GM19397 (cell line): ENCODE data around the gene LRRC58.
"Not testable (repeated sequence)": the region's sequence is repeated elsewhere in the genome, so short reads cannot be mapped to it uniquely, and the experiment has no call there.

ENCODE experiments used
- ATAC-seq: cut with Tn5 transposase; IDR thresholded peaks from one replicate; pipeline ENCODE4 v1.9.1; 2021; ENCODE audit warnings: mild to moderate bottlenecking, moderate library complexity; ENCODE audit not compliant: unreplicated experiment

The LRRC58 gene

DNA sequence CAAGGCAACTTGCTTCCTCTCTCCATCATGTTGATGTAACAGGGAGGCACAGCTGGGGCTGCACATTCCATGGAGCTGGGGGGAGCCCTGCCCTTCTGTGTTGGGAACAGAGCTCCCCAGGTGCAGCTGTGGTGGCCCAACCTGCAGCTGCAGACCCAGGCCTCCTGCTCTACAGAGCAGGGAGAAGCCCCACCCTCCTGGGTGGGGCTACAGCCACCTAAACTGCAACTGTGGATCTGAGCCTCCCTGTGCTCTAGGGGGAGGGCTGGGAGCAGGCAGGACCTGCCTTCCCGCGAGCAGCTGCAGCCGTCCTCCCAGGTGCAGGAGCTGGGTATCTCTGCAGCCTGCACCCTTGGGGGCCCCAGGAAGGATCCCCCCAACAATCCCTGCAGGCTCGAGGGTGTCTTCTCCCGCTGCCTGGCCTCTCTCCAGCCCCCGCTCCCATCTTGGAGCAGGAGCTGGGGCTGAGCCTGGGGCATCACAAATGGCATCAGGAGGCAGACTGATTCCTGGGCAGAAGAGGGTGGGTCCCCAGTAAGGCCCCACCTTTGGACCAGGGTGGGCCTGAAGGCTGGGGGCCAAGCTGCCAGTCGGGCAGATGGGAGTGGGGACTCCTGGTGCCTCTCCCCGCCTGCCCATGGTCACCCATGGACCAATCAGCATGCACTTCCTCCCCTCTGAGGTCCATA, 7.4 kb downstream of the LRRC58 start:
- ATAC-seq = no peak

DNA sequence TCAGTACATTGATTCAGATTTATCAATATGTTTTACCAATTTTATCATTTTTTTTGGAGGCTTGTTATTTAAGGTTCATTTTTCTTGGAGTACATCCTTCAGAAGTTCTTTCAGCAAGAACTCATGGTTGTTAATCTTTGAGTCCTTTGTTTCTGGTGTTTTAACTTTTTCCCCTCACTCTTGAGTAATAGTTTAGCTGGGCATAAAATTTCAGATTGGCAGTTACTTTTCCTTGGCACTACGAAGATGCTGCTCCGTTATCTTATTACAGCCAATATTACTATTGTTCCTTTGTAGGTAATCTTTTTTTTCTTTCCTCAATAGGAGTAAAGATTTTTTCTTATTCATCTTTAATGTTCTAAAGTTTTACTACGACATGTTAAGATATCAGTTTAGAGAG, 9.8 kb downstream of the LRRC58 start:
- ATAC-seq = no peak

DNA sequence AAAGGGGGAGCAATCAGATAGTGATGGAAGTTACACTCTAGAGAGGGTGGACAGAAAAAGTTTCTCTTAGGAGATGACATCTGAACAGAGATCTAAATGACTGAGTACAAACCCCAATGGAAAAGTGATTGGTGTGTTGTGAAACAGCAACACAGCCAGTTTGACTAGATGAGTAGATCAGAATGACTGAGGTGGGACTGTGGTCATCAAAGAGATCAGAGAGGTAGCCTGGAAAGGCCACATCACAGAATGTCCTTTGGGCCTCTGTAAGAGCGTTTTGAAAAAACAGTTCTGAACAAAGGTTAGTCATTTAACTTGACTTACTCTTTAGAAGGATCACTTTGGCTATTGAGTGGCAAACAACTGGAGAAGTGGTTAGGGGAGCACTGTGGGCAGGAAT, 10.6 kb downstream of the LRRC58 start:
- ATAC-seq = no peak

DNA sequence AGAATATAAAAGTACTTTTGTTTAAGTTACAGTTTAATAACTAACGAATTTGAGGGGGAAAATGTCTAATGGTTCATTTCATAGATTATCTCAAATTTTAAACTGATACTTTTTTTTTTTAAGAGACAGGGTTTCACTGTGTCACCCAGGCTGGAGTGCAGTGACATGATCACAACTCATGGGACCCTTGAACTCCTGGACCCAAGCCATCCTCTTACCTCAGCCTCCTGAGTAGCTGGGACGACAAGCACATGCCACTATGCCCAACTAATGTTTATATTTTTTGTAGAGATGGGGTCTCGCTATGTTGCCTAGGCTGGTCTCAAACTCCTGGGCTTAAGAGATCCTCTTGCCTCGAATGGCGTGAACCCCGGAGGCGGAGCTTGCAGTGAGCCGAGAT, 16.5 kb downstream of the LRRC58 start:
- no peak for ATAC-seq

DNA sequence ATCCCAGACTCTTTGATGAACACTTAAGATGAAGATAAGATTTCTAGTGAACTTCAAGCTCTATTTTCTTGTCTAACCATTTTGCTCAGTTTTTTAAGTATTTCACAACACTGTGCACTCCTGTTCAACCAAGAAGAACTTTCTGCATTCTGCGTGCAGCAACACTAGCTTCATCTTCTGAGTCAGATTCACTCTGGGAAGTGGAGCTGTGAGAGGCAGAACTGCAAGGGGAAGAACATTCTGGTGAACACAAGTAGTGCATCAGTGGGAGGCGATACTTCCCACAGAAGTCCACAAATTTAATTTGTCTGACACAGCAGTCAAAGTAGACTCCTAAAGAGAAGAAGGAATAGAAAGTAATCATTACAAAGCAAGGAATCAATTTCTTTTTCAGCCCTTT, 18.1 kb downstream of the LRRC58 start:
- no peak for ATAC-seq

DNA sequence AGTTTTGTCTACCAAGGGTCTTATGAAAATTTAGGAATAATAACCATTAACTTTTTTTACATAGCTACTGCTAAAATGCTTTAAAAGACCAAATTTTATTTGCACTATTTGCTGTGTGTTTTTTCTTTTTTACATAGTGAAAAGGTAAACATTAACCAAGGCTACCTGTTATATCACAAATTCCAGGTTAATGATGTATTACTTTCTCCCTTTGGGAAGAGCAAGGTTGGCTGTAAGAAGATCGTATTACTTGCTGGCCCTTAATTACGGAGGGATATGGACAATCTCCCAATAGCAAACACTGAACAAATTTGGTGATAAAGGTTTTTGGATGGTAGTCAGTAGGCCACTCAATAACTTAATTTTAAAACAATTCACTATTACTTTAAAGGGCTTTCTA, 22.4 kb downstream of the LRRC58 start:
- ATAC-seq = no peak

DNA sequence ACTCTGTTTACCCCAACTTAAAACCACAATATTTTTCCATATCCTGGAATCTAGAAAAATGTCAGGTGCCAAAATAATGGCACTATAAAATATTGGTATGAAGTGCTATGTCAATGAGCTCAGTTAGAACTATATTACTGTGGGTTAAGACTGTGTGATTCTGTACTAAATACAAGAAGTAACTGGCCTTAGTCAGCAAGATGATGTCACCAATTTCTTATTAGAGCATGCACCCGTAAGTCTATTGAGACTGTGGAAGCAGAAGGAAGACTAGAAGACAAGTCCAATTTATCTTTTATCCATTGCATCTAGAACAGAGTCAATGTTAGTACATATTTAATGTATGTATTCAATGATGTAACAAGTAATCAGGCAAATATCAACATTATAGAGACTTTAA, 25.0 kb downstream of the LRRC58 start:
- no peak for ATAC-seq

DNA sequence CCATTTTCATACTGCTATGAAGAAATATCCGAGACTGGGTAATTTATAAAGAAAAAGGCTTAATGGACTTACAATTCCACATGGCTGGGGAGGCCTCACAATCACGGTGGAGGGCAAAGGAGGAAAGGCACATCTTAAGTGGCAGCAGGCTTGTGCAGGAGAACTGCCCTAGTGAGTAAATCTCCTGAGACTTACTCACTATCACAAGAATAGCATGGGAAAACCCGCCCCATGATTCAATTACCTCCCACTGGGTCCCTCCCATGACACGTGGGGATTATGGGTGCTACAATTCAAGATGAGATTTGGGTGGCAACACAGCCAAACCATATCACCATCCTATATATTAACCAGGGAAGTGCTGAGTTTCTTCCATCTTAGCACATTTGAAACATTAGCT, 25.4 kb downstream of the LRRC58 start:
- ATAC-seq = not testable (repeated sequence)

DNA sequence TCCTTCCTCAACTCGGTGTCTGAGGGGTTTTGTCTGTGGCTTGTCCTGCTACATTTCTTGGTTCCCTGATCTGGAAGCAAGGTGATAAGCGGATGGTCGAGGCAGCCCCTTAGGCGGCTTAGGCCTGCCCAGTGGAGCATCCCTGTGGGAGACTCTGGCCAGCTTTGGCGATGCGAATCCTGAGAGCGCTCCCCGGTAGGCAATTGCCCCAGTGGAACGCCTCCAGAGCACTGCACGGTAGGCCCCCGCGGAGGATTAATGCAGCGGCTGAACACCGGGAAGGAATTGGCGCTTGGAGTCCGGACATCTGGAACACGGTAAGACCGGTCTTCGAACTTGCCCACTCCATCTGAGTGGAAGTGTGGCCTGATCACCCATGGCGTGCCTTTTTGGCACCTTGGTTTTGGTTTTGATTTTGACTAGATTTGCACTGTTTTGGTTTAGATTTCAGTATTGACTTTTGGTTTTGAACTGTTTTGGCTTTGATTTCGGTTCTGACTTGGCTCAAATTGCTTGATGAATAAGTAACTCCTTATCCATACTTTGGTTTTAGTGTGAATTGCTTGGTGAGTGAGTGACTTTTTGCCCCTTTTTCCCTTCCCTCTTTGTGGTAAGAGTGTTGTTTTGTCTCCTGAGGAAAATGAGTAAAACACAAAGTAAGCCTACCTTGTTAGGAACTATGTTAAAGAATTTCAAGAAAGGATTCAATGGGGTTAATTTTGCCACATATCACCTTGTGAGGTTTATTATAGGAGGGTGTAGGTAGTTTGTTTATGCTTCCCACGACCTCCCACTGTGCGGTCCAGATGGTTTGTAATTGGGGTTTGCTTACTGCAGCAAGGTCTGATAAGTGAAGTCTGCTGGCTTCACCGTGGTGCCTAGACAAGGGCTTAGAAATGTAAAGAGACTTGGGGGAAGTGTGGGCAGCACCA, 37.0 kb downstream of the LRRC58 start:
- no peak for ATAC-seq

DNA sequence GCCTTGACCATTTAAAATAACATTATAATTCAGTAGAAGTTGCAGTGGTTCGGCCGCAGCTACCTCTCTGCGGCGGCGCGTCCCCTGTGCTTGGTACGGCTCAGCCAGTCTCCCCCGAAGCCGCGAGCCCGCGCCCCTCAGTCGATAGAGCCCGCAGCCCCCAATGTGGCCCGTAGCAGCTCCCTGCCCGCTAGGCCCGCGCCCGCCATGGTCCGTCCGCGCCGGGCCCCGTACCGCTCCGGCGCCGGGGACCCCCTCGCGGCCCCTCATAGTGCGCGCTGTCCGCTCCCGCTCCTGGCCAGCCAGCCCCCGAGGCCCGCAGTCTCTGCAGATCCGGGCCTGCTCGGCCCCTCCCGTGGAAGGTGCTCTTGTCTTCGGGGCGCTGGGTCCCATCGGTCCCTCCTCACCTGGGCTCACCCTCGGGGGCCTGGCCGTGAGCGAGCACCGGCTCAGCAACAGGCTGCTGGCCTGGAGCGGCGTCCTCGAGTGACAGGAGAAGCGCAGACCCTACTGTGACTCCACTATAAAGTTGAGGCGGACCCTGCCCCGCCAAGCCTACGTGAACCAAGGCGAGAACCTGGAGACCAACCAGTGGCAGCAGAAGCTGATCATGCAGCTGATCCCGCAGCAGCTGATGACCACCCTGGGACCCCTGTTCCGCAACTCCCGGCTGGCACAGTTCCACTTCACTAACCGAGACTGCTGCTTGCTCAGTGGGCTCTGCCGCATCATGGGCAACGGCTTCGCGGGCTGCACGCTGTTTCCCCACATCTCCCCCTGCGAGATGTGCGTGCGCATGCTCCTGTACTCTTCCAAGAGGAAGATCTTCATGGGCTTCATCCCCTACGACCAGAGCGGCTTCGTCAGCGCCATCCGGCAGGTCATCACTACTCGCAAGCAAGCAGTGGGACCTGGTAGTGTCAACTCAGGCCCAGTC, 42.4 kb downstream of the LRRC58 start:
- ATAC-seq = no peak

DNA sequence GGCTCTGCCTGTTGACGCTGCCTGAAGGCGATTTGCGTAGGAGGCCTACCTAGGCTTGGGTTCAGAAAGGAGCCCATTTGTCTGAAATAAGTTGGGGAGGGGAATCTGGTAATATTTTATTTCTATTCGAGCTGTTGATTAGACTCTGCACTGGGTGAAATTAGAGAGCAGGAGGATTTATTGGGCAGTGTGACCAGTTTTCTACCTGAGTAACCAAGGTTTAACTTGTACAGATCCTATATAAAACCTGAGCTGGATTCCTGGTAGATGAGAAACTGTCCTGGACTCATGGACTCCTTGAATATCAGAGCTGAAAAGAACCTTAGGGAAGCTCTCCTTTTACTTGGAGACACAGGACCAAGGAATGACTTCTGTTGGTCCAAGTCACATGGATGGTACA, 44.5 kb downstream of the LRRC58 start:
- no peak for ATAC-seq

DNA sequence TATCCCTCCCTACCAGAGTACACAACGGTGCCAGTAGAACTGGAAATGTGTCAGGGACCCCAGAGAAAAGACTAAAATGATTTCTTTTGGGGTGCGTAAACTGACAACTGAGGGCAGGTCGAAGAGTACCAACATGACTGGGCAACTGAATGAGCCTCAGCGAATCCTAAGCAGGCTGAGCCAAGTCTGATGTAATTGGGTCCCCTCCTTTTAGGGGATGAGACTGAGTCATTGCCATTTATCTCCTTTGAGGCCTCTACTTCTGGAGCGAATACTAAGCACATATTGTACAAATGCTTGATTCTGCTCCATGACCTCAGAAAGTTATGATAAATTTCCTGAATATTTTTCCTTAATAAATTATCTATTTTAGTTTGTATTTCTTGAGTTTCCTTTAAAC, 46.8 kb downstream of the LRRC58 start:
- no peak for ATAC-seq

DNA sequence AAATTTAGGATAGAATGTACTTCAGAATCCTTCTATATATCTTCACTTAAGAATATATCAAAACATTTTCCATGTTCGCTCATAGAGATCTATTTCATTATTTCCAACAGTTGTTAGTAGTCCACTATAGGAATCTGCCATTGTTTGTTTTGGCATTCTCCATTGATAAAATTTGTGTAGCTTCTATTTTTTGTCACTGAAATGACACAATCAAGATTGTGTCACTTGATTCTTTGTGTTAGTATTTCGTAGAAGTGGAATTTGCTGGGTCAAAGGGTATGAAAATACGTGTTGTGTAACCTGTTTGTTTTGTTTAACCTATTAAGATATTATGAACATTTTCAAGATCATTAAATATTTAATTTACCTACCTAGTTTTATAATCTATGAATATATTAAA, 48.2 kb downstream of the LRRC58 start:
- no peak for ATAC-seq

DNA sequence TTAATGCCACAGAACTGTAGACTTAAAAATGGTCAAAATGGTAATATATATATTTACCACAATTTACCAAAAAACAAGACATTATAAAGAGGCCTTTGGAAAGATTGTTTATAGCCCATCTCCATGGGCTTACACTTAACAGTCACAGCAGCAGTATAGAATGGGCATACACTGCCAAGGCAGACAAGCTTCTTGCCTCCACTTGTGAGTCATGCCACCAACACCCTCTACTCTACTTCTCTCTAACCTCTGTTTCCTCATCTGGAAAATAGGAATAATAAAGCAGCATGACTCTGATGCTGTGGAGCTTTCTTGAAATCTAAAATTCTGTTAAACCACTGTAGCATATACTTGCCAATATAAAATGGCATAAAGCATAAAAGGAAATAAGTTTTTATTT, 49.8 kb downstream of the LRRC58 start:
- no peak for ATAC-seq

DNA sequence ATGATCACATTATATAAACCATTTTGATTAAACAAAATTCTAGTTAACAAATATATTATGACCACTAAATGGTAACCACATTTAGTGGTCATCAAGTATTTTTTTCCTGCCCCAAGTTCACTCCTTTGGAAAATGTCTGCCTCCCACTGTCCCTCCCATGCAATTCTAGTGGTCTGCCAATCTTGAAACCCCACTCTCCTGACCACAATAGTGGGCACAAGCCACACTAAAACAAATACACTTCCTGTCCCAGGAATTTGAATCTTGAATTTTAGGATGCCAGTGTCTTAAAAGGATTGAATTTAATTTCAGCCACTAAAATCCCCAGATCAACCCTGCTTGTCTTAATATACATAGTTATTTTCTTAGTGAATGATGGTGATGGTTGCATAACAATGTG, 50.2 kb downstream of the LRRC58 start:
- no peak for ATAC-seq

DNA sequence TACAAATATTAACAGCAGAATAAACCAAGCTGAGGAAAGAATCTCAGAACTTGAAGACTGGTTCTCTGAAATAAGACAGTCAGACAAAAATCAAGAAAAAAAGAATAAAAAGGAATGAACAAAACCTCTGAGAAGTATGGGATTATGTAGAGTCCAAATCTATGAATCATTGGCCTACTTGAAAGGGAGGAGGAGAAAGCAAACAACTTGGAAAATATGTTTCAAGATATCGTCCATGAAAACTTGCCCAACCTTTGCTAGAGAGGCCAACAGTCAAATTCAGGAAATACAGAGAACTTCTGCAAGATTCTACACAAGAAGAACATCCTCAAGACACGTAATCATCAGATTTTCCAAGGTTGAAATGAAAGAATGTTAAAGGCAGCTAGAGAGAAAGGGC, 57.6 kb downstream of the LRRC58 start:
- ATAC-seq = not testable (repeated sequence)

DNA sequence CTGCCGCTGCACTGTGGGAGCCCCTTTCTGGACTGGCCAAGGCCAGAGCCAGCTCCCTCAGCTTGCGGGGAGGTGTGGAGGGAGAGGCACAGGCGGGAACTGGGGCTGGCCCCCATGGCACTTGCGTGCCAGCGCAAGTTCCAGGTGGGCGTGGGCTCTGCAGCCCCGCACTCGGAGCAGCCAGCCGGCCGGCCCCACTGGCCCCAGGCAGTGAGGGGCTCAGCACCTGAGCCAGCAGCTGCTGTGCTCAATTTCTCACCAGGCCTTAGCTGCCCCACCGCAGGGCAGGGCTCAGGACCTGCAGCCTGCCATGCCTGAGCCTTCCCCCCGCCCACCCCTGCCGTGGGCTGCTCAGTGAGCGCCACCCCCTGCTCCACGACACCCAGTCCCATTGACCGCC, 59.5 kb downstream of the LRRC58 start:
- no peak for ATAC-seq

DNA sequence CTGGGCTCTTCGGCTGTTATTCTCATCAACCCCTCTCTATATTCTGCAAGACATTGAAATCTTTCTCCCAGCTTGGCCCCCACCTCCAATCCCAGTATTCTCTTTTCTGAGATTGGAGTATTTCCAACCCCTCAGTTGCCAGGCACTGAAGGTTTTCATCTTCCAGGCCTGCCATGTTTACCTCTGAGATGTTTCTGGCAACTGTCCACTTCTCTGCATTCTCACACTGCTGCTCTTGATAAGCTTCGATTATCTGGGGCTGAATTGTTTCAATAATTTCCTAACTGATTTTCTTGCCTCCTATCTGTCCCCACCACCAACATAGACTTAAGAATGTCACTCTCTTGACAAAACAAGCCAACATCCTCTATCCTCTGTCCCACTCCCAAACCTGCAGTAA, 62.7 kb downstream of the LRRC58 start:
- ATAC-seq = no peak

DNA sequence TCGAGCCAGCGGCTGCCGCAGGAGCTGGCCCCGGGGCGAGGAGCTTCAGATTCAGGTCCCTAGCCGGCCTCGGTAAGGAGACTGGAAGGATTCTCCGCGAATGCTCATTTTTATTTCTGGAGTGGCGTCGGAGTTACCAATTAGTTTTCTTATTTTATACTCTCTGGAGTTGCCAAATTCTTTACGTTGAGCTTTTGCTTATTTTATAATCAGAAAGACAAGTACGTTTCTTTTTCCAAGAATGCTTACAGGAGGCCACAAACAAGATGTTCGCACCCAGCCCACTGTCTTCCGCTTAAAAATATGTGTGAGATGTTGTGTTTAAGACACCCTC, 63.7 kb downstream of the LRRC58 start:
- ATAC-seq = no peak

DNA sequence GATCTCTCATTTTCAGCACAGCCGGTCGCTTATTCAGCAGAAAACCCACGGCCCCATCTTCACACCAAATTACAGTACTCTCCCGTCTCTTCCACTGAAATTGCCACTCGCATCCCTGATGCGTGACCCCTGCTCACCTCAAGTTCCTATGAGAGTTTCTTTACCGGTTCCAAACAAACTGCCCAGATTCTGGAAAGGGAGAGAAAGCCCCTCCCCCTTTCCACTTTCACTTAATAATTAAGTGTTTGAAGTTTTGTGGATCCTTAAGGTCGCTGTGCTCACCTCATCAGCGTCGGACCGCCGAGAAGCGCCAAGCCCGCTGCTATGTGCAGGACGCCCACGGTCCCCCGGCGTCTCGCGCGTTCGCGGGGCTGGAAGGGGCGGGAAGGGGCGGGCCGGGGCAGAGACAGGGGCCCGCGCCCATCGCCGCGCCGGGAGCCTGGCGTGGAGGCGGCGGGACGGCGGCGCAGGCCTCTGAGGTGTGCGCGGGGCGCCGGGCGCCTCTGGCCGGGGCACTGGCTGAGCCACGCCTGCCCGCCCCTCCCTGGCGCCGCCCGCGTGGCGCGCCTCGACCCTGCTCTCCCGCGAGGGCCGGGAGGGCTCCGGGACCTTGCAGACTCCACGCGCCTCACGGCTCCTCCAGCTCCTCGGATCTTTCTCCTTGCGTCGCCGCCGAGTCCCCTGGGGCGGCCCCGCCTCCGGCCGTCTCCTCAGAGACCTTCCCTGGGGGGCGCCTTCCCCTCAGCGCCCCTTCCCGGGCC, 64.2 kb downstream of the LRRC58 start, which contains the start of gene GPR156:
GPR156 (minus strand) TSS at position 476 of the 761 bp plus-strand sequence. CDS start 41,124 bp downstream, outside the sequence.
- no peak for ATAC-seq

DNA sequence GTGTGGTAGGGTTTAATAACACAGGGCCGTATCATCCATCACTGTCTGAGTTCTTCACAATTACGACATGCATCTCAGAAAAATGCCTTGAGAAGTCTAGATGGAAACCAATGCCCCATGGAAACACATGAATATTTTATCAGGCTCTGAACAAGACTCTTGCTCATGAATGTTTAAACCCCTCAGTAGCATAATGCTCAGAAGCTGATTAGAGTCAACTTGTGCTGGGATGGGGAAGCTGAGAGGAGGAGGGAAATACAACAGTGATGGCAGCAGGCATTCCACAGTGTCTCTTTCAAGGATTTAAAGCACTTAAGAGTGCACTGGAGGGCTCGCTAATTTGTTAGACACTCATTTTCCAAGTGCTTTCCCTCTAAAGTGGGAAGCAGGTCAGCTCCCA, 67.9 kb downstream of the LRRC58 start:
- no peak for ATAC-seq
